ENCODE results near the gene VPREB1.
"Not testable (repeated sequence)": the region's sequence is repeated elsewhere in the genome, so short reads cannot be mapped to it uniquely, and the experiment has no call there.

GRCh38 chr22:22294641-22295040, 50.1 kb downstream of the VPREB1 start:
- TF ChIP-seq EZH2 (IDR thresholded peaks at IDR 0.05); TCF7L2 (IDR thresholded peaks at IDR 0.05; ENCODE audit: borderline replicate concordance, extremely low read depth, insufficient read depth, insufficient read length); CBX3 (IDR thresholded peaks at IDR 0.05; ENCODE audit: low read depth); POLR2A (IDR thresholded peaks at IDR 0.05; ENCODE audit: borderline replicate concordance, extremely low read depth, insufficient read depth, insufficient read length); SIN3A (IDR thresholded peaks at IDR 0.05; ENCODE audit: low read depth); POLR2AphosphoS5 (IDR thresholded peaks at IDR 0.05; ENCODE audit: low read depth, low read length); JUND (IDR thresholded peaks at IDR 0.05); ZFX (IDR thresholded peaks at IDR 0.05); YY1 (IDR thresholded peaks at IDR 0.05; ENCODE audit: extremely low read depth, insufficient replicate concordance, low read depth, low read length); EZH2phosphoT487 (IDR thresholded peaks at IDR 0.05; ENCODE audit: borderline replicate concordance); EGR1 (IDR thresholded peaks at IDR 0.05; ENCODE audit: low read depth): not testable (repeated sequence)
- TF ChIP-seq, protein P1, sequence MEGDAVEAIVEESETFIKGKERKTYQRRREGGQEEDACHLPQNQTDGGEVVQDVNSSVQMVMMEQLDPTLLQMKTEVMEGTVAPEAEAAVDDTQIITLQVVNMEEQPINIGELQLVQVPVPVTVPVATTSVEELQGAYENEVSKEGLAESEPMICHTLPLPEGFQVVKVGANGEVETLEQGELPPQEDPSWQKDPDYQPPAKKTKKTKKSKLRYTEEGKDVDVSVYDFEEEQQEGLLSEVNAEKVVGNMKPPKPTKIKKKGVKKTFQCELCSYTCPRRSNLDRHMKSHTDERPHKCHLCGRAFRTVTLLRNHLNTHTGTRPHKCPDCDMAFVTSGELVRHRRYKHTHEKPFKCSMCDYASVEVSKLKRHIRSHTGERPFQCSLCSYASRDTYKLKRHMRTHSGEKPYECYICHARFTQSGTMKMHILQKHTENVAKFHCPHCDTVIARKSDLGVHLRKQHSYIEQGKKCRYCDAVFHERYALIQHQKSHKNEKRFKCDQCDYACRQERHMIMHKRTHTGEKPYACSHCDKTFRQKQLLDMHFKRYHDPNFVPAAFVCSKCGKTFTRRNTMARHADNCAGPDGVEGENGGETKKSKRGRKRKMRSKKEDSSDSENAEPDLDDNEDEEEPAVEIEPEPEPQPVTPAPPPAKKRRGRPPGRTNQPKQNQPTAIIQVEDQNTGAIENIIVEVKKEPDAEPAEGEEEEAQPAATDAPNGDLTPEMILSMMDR (IDR thresholded peaks at IDR 0.05 in 2 of 3, conservative IDR thresholded peaks at IDR 0.05 in 1 of 3; ENCODE audit: borderline replicate concordance in 1 of 3, insufficient read depth in 1 of 3, low read depth in 2 of 3, low read length in 2 of 3), result not testable (repeated sequence)
- TF ChIP-seq, protein P2, sequence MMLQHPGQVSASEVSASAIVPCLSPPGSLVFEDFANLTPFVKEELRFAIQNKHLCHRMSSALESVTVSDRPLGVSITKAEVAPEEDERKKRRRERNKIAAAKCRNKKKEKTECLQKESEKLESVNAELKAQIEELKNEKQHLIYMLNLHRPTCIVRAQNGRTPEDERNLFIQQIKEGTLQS (IDR thresholded peaks at IDR 0.05), result not testable (repeated sequence)
- TF ChIP-seq, protein P3, sequence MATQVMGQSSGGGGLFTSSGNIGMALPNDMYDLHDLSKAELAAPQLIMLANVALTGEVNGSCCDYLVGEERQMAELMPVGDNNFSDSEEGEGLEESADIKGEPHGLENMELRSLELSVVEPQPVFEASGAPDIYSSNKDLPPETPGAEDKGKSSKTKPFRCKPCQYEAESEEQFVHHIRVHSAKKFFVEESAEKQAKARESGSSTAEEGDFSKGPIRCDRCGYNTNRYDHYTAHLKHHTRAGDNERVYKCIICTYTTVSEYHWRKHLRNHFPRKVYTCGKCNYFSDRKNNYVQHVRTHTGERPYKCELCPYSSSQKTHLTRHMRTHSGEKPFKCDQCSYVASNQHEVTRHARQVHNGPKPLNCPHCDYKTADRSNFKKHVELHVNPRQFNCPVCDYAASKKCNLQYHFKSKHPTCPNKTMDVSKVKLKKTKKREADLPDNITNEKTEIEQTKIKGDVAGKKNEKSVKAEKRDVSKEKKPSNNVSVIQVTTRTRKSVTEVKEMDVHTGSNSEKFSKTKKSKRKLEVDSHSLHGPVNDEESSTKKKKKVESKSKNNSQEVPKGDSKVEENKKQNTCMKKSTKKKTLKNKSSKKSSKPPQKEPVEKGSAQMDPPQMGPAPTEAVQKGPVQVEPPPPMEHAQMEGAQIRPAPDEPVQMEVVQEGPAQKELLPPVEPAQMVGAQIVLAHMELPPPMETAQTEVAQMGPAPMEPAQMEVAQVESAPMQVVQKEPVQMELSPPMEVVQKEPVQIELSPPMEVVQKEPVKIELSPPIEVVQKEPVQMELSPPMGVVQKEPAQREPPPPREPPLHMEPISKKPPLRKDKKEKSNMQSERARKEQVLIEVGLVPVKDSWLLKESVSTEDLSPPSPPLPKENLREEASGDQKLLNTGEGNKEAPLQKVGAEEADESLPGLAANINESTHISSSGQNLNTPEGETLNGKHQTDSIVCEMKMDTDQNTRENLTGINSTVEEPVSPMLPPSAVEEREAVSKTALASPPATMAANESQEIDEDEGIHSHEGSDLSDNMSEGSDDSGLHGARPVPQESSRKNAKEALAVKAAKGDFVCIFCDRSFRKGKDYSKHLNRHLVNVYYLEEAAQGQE (IDR thresholded peaks at IDR 0.05; ENCODE audit: low read depth), result not testable (repeated sequence)
